DOHH2 (cell line): ENCODE measurements around the gene EPG5.

Experiments
- EZH2phosphoT487 ChIP-seq: fragments of 200-600 bp; sonication (generic); IDR thresholded peaks from 2 replicates; pipeline ENCODE4 v1.6.1; 2017; ENCODE audit warnings: borderline replicate concordance, mild to moderate bottlenecking, antibody characterized with exemption, low read length, moderate library complexity, mixed read lengths
- TF ChIP-seq, protein P1 (sequence below): fragments of 200-600 bp; sonication (generic); IDR thresholded peaks from one replicate; pipeline ENCODE4 v1.5.1; 2014; ENCODE audit warnings: antibody characterized with exemption, mild to moderate bottlenecking, low read depth, low read length; ENCODE audit not compliant: poor library complexity, severe bottlenecking

DNA sequence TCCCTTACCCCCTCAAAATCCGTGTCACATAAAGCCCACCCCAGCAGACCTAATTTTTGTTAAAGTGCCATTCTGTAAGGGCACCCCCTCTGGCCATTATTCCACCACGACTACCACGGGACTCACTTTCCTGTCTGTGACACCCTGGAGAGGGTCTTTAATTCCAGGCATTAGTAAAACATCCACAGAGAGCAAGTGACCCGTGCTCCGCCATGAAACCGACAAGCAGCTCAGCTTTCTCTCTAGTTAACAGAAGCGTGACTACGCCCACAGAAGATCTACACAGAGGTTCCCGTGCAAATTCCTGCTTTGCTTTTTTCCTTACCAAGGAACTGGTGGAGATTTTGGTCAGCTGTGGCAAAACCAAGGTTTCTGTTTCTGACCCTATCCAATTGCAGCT, 137.3 kb downstream of the EPG5 start:
- TF ChIP-seq, protein P1, sequence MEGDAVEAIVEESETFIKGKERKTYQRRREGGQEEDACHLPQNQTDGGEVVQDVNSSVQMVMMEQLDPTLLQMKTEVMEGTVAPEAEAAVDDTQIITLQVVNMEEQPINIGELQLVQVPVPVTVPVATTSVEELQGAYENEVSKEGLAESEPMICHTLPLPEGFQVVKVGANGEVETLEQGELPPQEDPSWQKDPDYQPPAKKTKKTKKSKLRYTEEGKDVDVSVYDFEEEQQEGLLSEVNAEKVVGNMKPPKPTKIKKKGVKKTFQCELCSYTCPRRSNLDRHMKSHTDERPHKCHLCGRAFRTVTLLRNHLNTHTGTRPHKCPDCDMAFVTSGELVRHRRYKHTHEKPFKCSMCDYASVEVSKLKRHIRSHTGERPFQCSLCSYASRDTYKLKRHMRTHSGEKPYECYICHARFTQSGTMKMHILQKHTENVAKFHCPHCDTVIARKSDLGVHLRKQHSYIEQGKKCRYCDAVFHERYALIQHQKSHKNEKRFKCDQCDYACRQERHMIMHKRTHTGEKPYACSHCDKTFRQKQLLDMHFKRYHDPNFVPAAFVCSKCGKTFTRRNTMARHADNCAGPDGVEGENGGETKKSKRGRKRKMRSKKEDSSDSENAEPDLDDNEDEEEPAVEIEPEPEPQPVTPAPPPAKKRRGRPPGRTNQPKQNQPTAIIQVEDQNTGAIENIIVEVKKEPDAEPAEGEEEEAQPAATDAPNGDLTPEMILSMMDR = no peak
- TF ChIP-seq EZH2phosphoT487 = no peak
